HepG2 (cell line): ENCODE results near the gene HES2. TPM values are rescaled to one million over a fixed set of nuclear protein-coding genes. Genes with fewer than 3 reads are reported as not detected.

Source experiments
- ATAC-seq: fragments of 200-7000 bp; cut with Tn5 transposase; 3 replicates; pipeline ENCODE4 v1.9.1; 2020; ENCODE audit warnings: mild to moderate bottlenecking, moderate library complexity
- BruUV-seq: library from RNA; stranded (reverse); fragments of 400-500 nt; replicated peaks from 2 replicates; lab custom pipeline; 2021; lab: Mats Ljungman, UMichigan
- CTCF ChIA-PET: fragments of 300-600 bp; formaldehyde crosslinking; extraction: SDS; loops from one replicate; lab custom pipeline; 2021; ENCODE audit warnings: low total read pairs, inconsistent platforms, low intra/inter-chr PET ratio; lab: Yijun Ruan, JAX
- POLR2A ChIA-PET: fragments of 350-600 bp; sonication (Branson Sonifier 250); formaldehyde crosslinking; loops from one replicate; lab custom pipeline; 2020; ENCODE audit warnings: antibody characterized with exemption, inconsistent platforms; lab: Yijun Ruan, JAX
- DNase-seq: peaks from one replicate; pipeline ENCODE4 v3.0.0-alpha.2; 2015; ENCODE audit warnings: low spot score
- FAIRE-seq: peaks from 3 replicates; lab custom pipeline; 2011; peaks lifted over from hg19 to GRCh38; lab: Jason Lieb, UNC
- H2AFZ ChIP-seq: one replicate; pipeline ENCODE4 v1.6.1; 2011; ENCODE audit warnings: low read length, inconsistent platforms
- H3K27ac ChIP-seq: fragments of 300-600 bp; 3 replicates; pipeline ENCODE4 v1.8.0; 2011; ENCODE audit warnings: mixed run types, mild to moderate bottlenecking, mixed read lengths, low read length, inconsistent platforms; ENCODE audit not compliant: insufficient read depth; ENCODE audit errors: extremely low read length
- H3K27me3 ChIP-seq, 2 experiments: fragments of 200-600 bp in 1 of 2; 2 replicates in 1 of 2; 3 replicates in 1 of 2; pipeline versions ENCODE4 v1.6.0 to v1.8.0; 2011; ENCODE audit warnings: low read length in 2 of 2, mild to moderate bottlenecking in 2 of 2, moderate library complexity in 2 of 2, inconsistent platforms in 1 of 2; ENCODE audit not compliant: insufficient read depth in 2 of 2, control insufficient read depth in 1 of 2
- H3K36me3 ChIP-seq, 2 experiments: fragments of 200-600 bp in 1 of 2; replicated peaks in 1 of 2; 2 replicates in 1 of 2; 3 replicates in 1 of 2; pipeline versions ENCODE4 v1.5.1 to v1.8.0; 2011; ENCODE audit warnings: low read length in 2 of 2, inconsistent platforms in 1 of 2; ENCODE audit not compliant: insufficient read depth in 2 of 2, control insufficient read depth in 1 of 2
- H3K4me1 ChIP-seq: 2 replicates; pipeline ENCODE4 v1.5.1; 2012; ENCODE audit warnings: low read length, inconsistent platforms; ENCODE audit not compliant: insufficient read depth
- H3K4me2 ChIP-seq: 2 replicates; pipeline ENCODE4 v1.6.0; 2011; ENCODE audit warnings: low read depth, low read length, inconsistent platforms
- H3K4me3 ChIP-seq, 3 experiments: fragments of 200-600 bp in 1 of 3; sonication (generic), shearing (Covaris generic) in 1 of 3; replicated peaks in 1 of 3; 2 replicates each; pipeline ENCODE4 v1.5.1; 2011 to 2016; ENCODE audit warnings: low read length in 3 of 3, inconsistent platforms in 2 of 3, low read depth in 2 of 3, mild to moderate bottlenecking in 2 of 3, control low read depth in 1 of 3, mixed read lengths in 1 of 3; ENCODE audit not compliant: insufficient read depth in 1 of 3
- H3K79me2 ChIP-seq: one replicate; pipeline ENCODE4 v1.6.1; 2011; ENCODE audit warnings: low read length, inconsistent platforms; ENCODE audit not compliant: insufficient read depth
- H3K9ac ChIP-seq: 2 replicates; pipeline ENCODE4 v1.6.0; 2011; ENCODE audit warnings: mild to moderate bottlenecking, low read depth, low read length, inconsistent platforms; ENCODE audit not compliant: insufficient read depth
- H3K9me3 ChIP-seq: 2 replicates; pipeline ENCODE4 v1.5.1; 2012; ENCODE audit warnings: mild to moderate bottlenecking, low read length
- H4K20me1 ChIP-seq: 2 replicates; pipeline ENCODE4 v1.6.0; 2011; ENCODE audit warnings: inconsistent platforms, mild to moderate bottlenecking, low read length, moderate library complexity; ENCODE audit not compliant: insufficient read depth
- CENPT ChIP-seq: sonication (generic); formaldehyde crosslinking; IDR thresholded peaks from 2 replicates; pipeline ENCODE4 v1.8.0; 2022; ENCODE audit warnings: low read depth, mild to moderate bottlenecking, moderate library complexity, missing genetic modification reagents
- HNF4A ChIP-seq: sonication (generic); formaldehyde crosslinking; IDR thresholded peaks from 2 replicates; pipeline ENCODE4 v1.4.0; 2020; ENCODE audit warnings: missing genetic modification reagents
- IRF2 ChIP-seq: IDR thresholded peaks from 2 replicates; pipeline ENCODE4 v1.6.1; 2018; ENCODE audit warnings: missing genetic modification reagents, missing compliant biosample characterization
- NFE2L1 ChIP-seq: sonication (generic); formaldehyde crosslinking; IDR thresholded peaks from 2 replicates; pipeline ENCODE4 v1.4.0; 2020; ENCODE audit warnings: missing genetic modification reagents, mild to moderate bottlenecking, borderline replicate concordance
- NFYB ChIP-seq: sonication (generic); formaldehyde crosslinking; IDR thresholded peaks from 2 replicates; pipeline ENCODE4 v1.4.0; 2020; ENCODE audit warnings: missing genetic modification reagents
- TCF12 ChIP-seq, 2 experiments: fragments of 450-650 bp in 1 of 2; sonication (generic) in 1 of 2; formaldehyde crosslinking in 1 of 2; IDR thresholded peaks; 2 replicates each; pipeline versions ENCODE4 v1.6.1 to v1.8.0; 2017 to 2022; ENCODE audit warnings: antibody characterized with exemption in 1 of 2, mild to moderate bottlenecking in 1 of 2, missing genetic modification reagents in 1 of 2, moderate library complexity in 1 of 2
- ZNF281 ChIP-seq: sonication (generic); formaldehyde crosslinking; IDR thresholded peaks from 2 replicates; pipeline ENCODE4 v1.4.0; 2020; ENCODE audit warnings: missing genetic modification reagents, borderline replicate concordance
- WGBS: methylation state at CpG from one replicate; pipeline ENCODE4 v1.1.6; 2017; ENCODE audit warnings: low lambda C conversion rate; 5-methylcytosine and 5-hydroxymethylcytosine counted together
- in situ Hi-C: cut with HindIII; loops from 2 replicates; pipeline ENCODE4 v1.10.0; 2017; ENCODE audit warnings: low pct_unique_long_range_greater_than_20kb; ENCODE audit not compliant: extremely low pct_ligation_motif_present
- intact Hi-C: fragments of 100-400 bp; cut with micrococcal nuclease; formaldehyde crosslinking; loops from one replicate; pipeline ENCODE4 v1.10.0; 2022; ENCODE audit not compliant: unreplicated experiment
- polyA plus RNA-seq, 8 experiments: library from polyadenylated mRNA; depleted of rRNA in 3 of 8; stranded (reverse) in 7 of 8; unstranded in 1 of 8; fragments of >200 nt; fragmentation: Illumina TruSeq in 4 of 8; extraction: Trizol in 4 of 8; gene quantifications; 2 replicates each; pipeline versions ENCODE4 v1.2.1 to v1.2.3, GENCODE V29; 2011 to 2016; ENCODE audit warnings: low read depth in 4 of 8, missing spikeins in 1 of 8, mixed read lengths in 1 of 8; ENCODE audit not compliant: insufficient read depth in 1 of 8
- total RNA-seq, 5 experiments: library from RNA; depleted of rRNA; stranded (reverse); fragments of >200 nt; fragmentation: Illumina TruSeq; extraction: Trizol; gene quantifications; 2 replicates each; pipeline ENCODE4 v1.2.3, GENCODE V29; 2016; ENCODE audit warnings: low read depth in 1 of 5

HES2 gene
- total and polyA plus RNA-seq, 2 of the 13 experiments (the other 11 are each of a cell fraction or from before 2014, with no cell fraction given) = 0.11 to 0.17 TPM

GRCh38 chr1:6385488-6386191 lies 34.1 kb downstream of the HES2 start:
- no peak overlapping the region for H3K9ac ChIP-seq
- in situ Hi-C loops (no loop called here), intact Hi-C loops (no loop called here)
- FAIRE-seq (no peak), DNase-seq (no peak), ATAC-seq (no peak)
- no peak overlapping the region for H3K4me3 ChIP-seq
- TF ChIP-seq NFYB (CRISPR knock-in tag) (no peak), ZNF281 (0 out of 2 replicates have a peak, but pooled peaks have one; percentile 26), HNF4A (CRISPR knock-in tag) (no peak), CENPT (CRISPR knock-in tag) (no peak), IRF2 (no peak), TCF12 (IDR thresholded peaks at IDR 0.05) (no peak), TCF12 (CRISPR knock-in tag; IDR thresholded peaks at IDR 0.05) (no peak), NFE2L1 (no peak)
- H4K20me1 ChIP-seq = no peaks in the 10 kb centered on the region
- CTCF ChIA-PET = no interaction called here
- H3K36me3 ChIP-seq = no peaks in the 10 kb centered on the region; a peak in 1 of 5 replicates
- POLR2A ChIA-PET = no interaction called here
- no TSS peak for BruUV-seq
- H3K27ac ChIP-seq = no peak overlapping the region
- H2AFZ ChIP-seq = no peak overlapping the region
- H3K4me2 ChIP-seq = no peak overlapping the region
- 89% methylated on average over 13 of the region's 22 CpGs for WGBS
- no peaks in the 10 kb centered on the region for H3K27me3 ChIP-seq
- H3K4me1 ChIP-seq = no peaks in the 10 kb centered on the region
- no peaks in the 10 kb centered on the region for H3K9me3 ChIP-seq
- peaks cover 19% of the 10 kb centered on the region for H3K79me2 ChIP-seq
